ENCODE measurements around the gene COX4I1.

DNA sequence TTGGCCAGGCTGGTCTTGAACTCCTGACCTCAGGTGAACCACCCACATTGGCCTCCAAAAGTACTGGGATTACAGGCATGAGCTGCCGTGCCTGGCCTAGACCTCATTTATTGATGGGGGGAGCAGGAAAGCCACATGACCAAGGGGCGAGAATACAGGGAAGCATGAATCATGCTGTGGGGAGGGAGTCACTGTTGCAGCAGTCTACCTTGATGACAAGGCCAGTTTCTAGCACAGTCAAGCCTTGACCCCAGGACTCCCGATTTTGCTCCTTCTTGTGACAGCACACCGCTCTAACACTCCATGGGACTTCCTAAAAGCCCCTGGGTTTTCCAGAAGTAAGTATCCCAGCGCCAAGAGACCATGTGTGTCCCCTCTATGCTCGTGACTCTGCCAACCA, 56.6 kb downstream of the COX4I1 start:
- TF ChIP-seq POLR2A (IDR thresholded peaks at IDR 0.05; ENCODE audit: low read depth, low read length) (no peak), POLR2AphosphoS5 (IDR thresholded peaks at IDR 0.05; ENCODE audit: low read depth, low read length) (no peak), SPI1 (IDR thresholded peaks at IDR 0.05; ENCODE audit: low read depth, low read length) (no peak), TAF1 (IDR thresholded peaks at IDR 0.05; ENCODE audit: low read depth, low read length) (no peak), POU2F2 (IDR thresholded peaks at IDR 0.05; ENCODE audit: low read depth, low read length) (no peak)
